Peyer's patch (tissue), 4 donors: ENCODE results near the gene KLF18. TPM values are rescaled to one million over a fixed set of nuclear protein-coding genes. Genes with fewer than 3 reads are reported as not detected.
"Not testable (repeated sequence)": the region's sequence is repeated elsewhere in the genome, so short reads cannot be mapped to it uniquely, and the experiment has no call there.

Experiments
- DNase-seq, 3 donors: peaks; one replicate each; pipeline ENCODE4 v3.0.0-alpha.2; 2017 to 2019
- H3K27ac ChIP-seq, 4 donors: fragments of 200-600 bp; sonication (generic); one replicate each; pipeline ENCODE4 v1.5.1; 2016 to 2019
- H3K27me3 ChIP-seq, 2 donors: fragments of 200-600 bp; sonication (generic); one replicate each; pipeline ENCODE4 v1.5.1; 2019
- H3K36me3 ChIP-seq, 3 donors: fragments of 200-600 bp; sonication (generic); one replicate each; pipeline ENCODE4 v1.5.1; 2016 to 2019
- H3K4me1 ChIP-seq, 4 donors: fragments of 200-600 bp; sonication (generic); one replicate each; pipeline ENCODE4 v1.5.1; 2016 to 2019
- H3K4me3 ChIP-seq, 4 donors: fragments of 200-600 bp; sonication (generic); 1 replicate in 3 of 4; 2 replicates in 1 of 4; pipeline ENCODE4 v1.5.1; 2016 to 2019; ENCODE audit warnings: mild to moderate bottlenecking in 1 of 4
- H3K9me3 ChIP-seq, 4 donors: fragments of 200-600 bp; sonication (generic); one replicate each; pipeline ENCODE4 v1.5.1; 2016 to 2019; ENCODE audit warnings: mild to moderate bottlenecking in 1 of 4
- POLR2A ChIP-seq, 2 donors: fragments of 450-650 bp; IDR thresholded peaks; one replicate each; pipeline ENCODE4 v1.5.1; 2017; ENCODE audit warnings: antibody characterized with exemption in 2 of 2, mild to moderate bottlenecking in 2 of 2, moderate library complexity in 2 of 2
- total RNA-seq, 4 donors: library from RNA; depleted of rRNA; stranded (reverse); fragments of >200 nt; gene quantifications; one replicate each; pipeline ENCODE4 v1.1.0, GENCODE V29; 2016
- TF ChIP-seq, protein P1 (sequence below), 6 experiments: fragments of 450-650 bp in 4 of 6; fragments of 200-600 bp in 2 of 6; sonication (generic) in 1 of 6; IDR thresholded peaks; one replicate each; pipeline ENCODE4 v1.5.1; 2017 to 2019; ENCODE audit warnings: antibody characterized with exemption in 6 of 6, mild to moderate bottlenecking in 3 of 6, moderate library complexity in 1 of 6

The KLF18 gene
- total RNA-seq, 4 donors from 2014 or later: not detected

- Histone ChIP-seq H3K27me3 (no peaks in the 10 kb centered on the region), H3K4me1 (no peaks in the 10 kb centered on the region), H3K4me3 (no peak within 1 kb of the TSS), H3K36me3 (no peaks in the 10 kb centered on the region), H3K27ac (no peak within 1 kb of the TSS), H3K9me3 (no peaks in the 10 kb centered on the region)
- DNase-seq: no peak
- TF ChIP-seq, protein P1, sequence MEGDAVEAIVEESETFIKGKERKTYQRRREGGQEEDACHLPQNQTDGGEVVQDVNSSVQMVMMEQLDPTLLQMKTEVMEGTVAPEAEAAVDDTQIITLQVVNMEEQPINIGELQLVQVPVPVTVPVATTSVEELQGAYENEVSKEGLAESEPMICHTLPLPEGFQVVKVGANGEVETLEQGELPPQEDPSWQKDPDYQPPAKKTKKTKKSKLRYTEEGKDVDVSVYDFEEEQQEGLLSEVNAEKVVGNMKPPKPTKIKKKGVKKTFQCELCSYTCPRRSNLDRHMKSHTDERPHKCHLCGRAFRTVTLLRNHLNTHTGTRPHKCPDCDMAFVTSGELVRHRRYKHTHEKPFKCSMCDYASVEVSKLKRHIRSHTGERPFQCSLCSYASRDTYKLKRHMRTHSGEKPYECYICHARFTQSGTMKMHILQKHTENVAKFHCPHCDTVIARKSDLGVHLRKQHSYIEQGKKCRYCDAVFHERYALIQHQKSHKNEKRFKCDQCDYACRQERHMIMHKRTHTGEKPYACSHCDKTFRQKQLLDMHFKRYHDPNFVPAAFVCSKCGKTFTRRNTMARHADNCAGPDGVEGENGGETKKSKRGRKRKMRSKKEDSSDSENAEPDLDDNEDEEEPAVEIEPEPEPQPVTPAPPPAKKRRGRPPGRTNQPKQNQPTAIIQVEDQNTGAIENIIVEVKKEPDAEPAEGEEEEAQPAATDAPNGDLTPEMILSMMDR (IDR thresholded peaks at IDR 0.05): no peak
- no peak for TF ChIP-seq POLR2A (IDR thresholded peaks at IDR 0.05)
Observed at GRCh38 chr1:44118682-44119081, 22.7 kb downstream of the KLF18 start, which contains the start of gene KLF17. Gene KLF17, plus strand, starts transcription at chr1:44118821. Its CDS starts 87 bp downstream, at chr1:44118908.

GRCh38 chr1:44117272-44117671 lies 24.2 kb downstream of the KLF18 start:
- H3K4me3 ChIP-seq, H3K27ac ChIP-seq, DNase-seq, H3K36me3 ChIP-seq, H3K9me3 ChIP-seq, H3K27me3 ChIP-seq, H3K4me1 ChIP-seq: not testable (repeated sequence)

DNA sequence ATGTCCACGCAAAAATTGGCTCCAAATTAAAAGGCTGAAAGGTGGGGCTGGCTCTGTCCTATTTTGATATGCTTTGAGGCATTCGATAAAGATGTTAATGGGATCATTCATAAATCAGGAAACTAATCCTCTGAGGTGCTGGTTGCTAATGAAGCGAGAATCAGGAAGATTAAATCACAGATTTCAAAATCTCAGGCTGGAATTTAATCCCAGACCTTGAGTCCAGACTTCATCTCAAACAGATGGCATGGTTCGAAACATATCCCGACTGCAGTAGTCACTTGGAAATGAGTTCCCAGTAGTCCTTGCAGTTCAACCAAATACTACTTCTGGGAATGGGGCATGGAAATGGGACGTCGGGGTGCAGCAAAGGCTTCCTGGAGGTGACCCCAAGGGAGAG lies 27.3 kb downstream of the KLF18 start:
- H3K36me3 ChIP-seq: no peaks in the 10 kb centered on the region

DNA sequence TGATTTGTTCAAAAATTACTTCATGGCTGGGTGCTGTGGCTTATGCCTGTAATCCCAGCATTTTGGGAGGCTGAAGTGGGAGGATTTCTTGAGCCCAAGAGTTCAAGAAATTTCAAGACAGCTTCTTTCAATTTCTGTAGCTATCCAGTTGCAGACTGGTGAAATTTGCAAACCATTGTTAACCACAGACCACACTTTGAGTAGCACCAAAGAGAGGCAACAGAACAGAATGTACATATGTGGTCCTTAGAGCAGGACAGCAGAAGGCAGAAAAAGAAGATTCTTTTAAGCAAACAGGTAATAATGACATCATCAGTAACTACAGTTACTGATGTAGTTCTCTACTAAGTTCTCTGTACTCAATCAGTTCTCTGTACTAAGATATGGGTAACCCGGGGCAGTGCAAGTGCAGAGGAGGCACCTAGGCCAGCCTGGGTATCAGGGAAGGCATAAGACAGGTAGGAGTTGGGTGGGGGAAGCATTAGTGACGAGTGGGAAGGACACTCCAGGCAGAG lies 28.3 kb downstream of the KLF18 start:
- TF ChIP-seq POLR2A (IDR thresholded peaks at IDR 0.05): no peak
- TF ChIP-seq, protein P1 (IDR thresholded peaks at IDR 0.05): no peak
- DNase-seq: no peak
- no peak overlapping the region for H3K27ac ChIP-seq
- no peaks in the 10 kb centered on the region for H3K4me1 ChIP-seq
- H3K36me3 ChIP-seq: no peaks in the 10 kb centered on the region
- H3K4me3 ChIP-seq: no peak overlapping the region
- no peaks in the 10 kb centered on the region for H3K27me3 ChIP-seq
- no peaks in the 10 kb centered on the region for H3K9me3 ChIP-seq

More for the DNA sequence above, 27.3 kb downstream of the KLF18 start:
- Histone ChIP-seq H3K27ac (no peak overlapping the region), H3K4me3 (no peak overlapping the region), H3K9me3 (no peaks in the 10 kb centered on the region), H3K4me1 (no peaks in the 10 kb centered on the region), H3K27me3 (no peaks in the 10 kb centered on the region)
- TF ChIP-seq POLR2A (IDR thresholded peaks at IDR 0.05): no peak
- TF ChIP-seq, protein P1 (IDR thresholded peaks at IDR 0.05): no peak
- DNase-seq: no peak

- TF ChIP-seq, protein P1 (IDR thresholded peaks at IDR 0.05): no peak
- TF ChIP-seq POLR2A (IDR thresholded peaks at IDR 0.05): no peak
- DNase-seq: no peak
- Histone ChIP-seq H3K4me3 (no peak overlapping the region), H3K36me3 (no peaks in the 10 kb centered on the region), H3K4me1 (no peaks in the 10 kb centered on the region), H3K9me3 (no peaks in the 10 kb centered on the region), H3K27ac (no peak overlapping the region), H3K27me3 (no peaks in the 10 kb centered on the region)
Observed at GRCh38 chr1:44112486-44112885, 28.9 kb downstream of the KLF18 start.

GRCh38 chr1:44111861-44112260 lies 29.6 kb downstream of the KLF18 start:
- no peaks in the 10 kb centered on the region for H3K36me3 ChIP-seq

More at GRCh38 chr1:44111861-44112260, 29.6 kb downstream of the KLF18 start:
- Histone ChIP-seq H3K4me1 (no peaks in the 10 kb centered on the region), H3K9me3 (no peaks in the 10 kb centered on the region), H3K27ac (no peak overlapping the region), H3K4me3 (no peak overlapping the region), H3K27me3 (no peaks in the 10 kb centered on the region)
- DNase-seq: no peak
- TF ChIP-seq, protein P1 (IDR thresholded peaks at IDR 0.05): no peak
- TF ChIP-seq POLR2A (IDR thresholded peaks at IDR 0.05): no peak
